Mucosa of rectum (tissue), 2 donors: ENCODE results near the gene HDAC11.
"Not testable (repeated sequence)": the region's sequence is repeated elsewhere in the genome, so short reads cannot be mapped to it uniquely, and the experiment has no call there.

Experiments
- H3K27ac ChIP-seq, 2 donors: one replicate each; pipeline ENCODE4 v1.7.0; 2013; ENCODE audit warnings: inconsistent platforms in 2 of 2, low read depth in 2 of 2, low read length in 2 of 2
- H3K27me3 ChIP-seq, 2 donors: one replicate each; pipeline ENCODE4 v1.7.0; 2013; ENCODE audit warnings: low read length in 2 of 2; ENCODE audit not compliant: control insufficient read depth in 2 of 2, insufficient read depth in 2 of 2
- H3K36me3 ChIP-seq, 2 donors: one replicate each; pipeline ENCODE4 v1.7.0; 2013; ENCODE audit warnings: low read length in 2 of 2; ENCODE audit not compliant: control insufficient read depth in 2 of 2, insufficient read depth in 2 of 2
- H3K4me1 ChIP-seq, 2 donors: one replicate each; pipeline ENCODE4 v1.7.0; 2013; ENCODE audit warnings: low read length in 2 of 2, mild to moderate bottlenecking in 1 of 2; ENCODE audit not compliant: control insufficient read depth in 2 of 2, insufficient read depth in 2 of 2
- H3K4me3 ChIP-seq, 2 donors: one replicate each; pipeline ENCODE4 v1.7.0; 2013; ENCODE audit warnings: low read length in 2 of 2
- H3K9ac ChIP-seq, 2 donors: one replicate each; pipeline ENCODE4 v1.7.0; 2013; ENCODE audit warnings: low read length in 2 of 2, low read depth in 1 of 2, mild to moderate bottlenecking in 1 of 2
- H3K9me3 ChIP-seq, 2 donors: one replicate each; pipeline ENCODE4 v1.7.0; 2013; ENCODE audit warnings: low read length in 2 of 2; ENCODE audit not compliant: control insufficient read depth in 2 of 2
- donor health status: healthy.
- donor health status: Normal muscosa, but diverticular disease.

HDAC11 gene

GRCh38 chr3:13514639-13515435 lies 34.7 kb downstream of the HDAC11 start:
- H3K4me1 ChIP-seq: no peaks in the 10 kb centered on the region
- peaks cover 0 to 4% of the 10 kb centered on the region in 2 donors for H3K27me3 ChIP-seq
- no peak overlapping the region for H3K9ac ChIP-seq
- H3K4me3 ChIP-seq: no peak overlapping the region
- H3K27ac ChIP-seq: no peak overlapping the region
- H3K9me3 ChIP-seq: no peaks in the 10 kb centered on the region
- H3K36me3 ChIP-seq: no peaks in the 10 kb centered on the region

- H3K4me1 ChIP-seq: no peaks in the 10 kb centered on the region
- H3K27ac ChIP-seq: no peak overlapping the region
- H3K36me3 ChIP-seq: no peaks in the 10 kb centered on the region
- H3K9me3 ChIP-seq: no peaks in the 10 kb centered on the region
- no peak overlapping the region for H3K9ac ChIP-seq
- H3K4me3 ChIP-seq: no peak overlapping the region
- peaks cover 0 to 4% of the 10 kb centered on the region in 2 donors for H3K27me3 ChIP-seq
Observed at GRCh38 chr3:13515786-13516759, 36.0 kb downstream of the HDAC11 start.

GRCh38 chr3:13516760-13517135 lies 36.6 kb downstream of the HDAC11 start:
- H3K4me1 ChIP-seq: no peaks in the 10 kb centered on the region

GRCh38 chr3:13517253-13517977 lies 37.3 kb downstream of the HDAC11 start:
- Histone ChIP-seq H3K27me3 (peaks cover 0 to 4% of the 10 kb centered on the region in 2 donors), H3K27ac (no peak overlapping the region), H3K9me3 (no peaks in the 10 kb centered on the region), H3K4me1 (no peaks in the 10 kb centered on the region), H3K36me3 (no peaks in the 10 kb centered on the region), H3K9ac (no peak overlapping the region), H3K4me3 (no peak overlapping the region)

More at GRCh38 chr3:13516760-13517135, 36.6 kb downstream of the HDAC11 start:
- Histone ChIP-seq H3K27ac (no peak overlapping the region), H3K9me3 (no peaks in the 10 kb centered on the region), H3K4me3 (no peak overlapping the region), H3K27me3 (peaks cover 0 to 4% of the 10 kb centered on the region in 2 donors), H3K9ac (no peak overlapping the region), H3K36me3 (no peaks in the 10 kb centered on the region)

GRCh38 chr3:13518516-13518953 lies 38.4 kb downstream of the HDAC11 start:
- Histone ChIP-seq H3K4me1 (no peaks in the 10 kb centered on the region), H3K9me3 (no peaks in the 10 kb centered on the region), H3K9ac (no peak overlapping the region)

GRCh38 chr3:13519006-13519791 lies 39.1 kb downstream of the HDAC11 start:
- Histone ChIP-seq H3K36me3 (no peaks in the 10 kb centered on the region), H3K27me3 (peaks cover 0 to 3% of the 10 kb centered on the region in 2 donors), H3K27ac (no peak overlapping the region), H3K4me1 (no peaks in the 10 kb centered on the region), H3K4me3 (no peak overlapping the region), H3K9me3 (no peaks in the 10 kb centered on the region), H3K9ac (no peak overlapping the region)

More at GRCh38 chr3:13518516-13518953, 38.4 kb downstream of the HDAC11 start:
- Histone ChIP-seq H3K4me3 (no peak overlapping the region), H3K27ac (no peak overlapping the region), H3K27me3 (peaks cover 0 to 4% of the 10 kb centered on the region in 2 donors), H3K36me3 (no peaks in the 10 kb centered on the region)

GRCh38 chr3:13520326-13520880 lies 40.3 kb downstream of the HDAC11 start:
- no peaks in the 10 kb centered on the region for H3K27me3 ChIP-seq
- H3K4me3 ChIP-seq: no peak overlapping the region
- no peaks in the 10 kb centered on the region for H3K4me1 ChIP-seq
- H3K9ac ChIP-seq: no peak overlapping the region
- H3K36me3 ChIP-seq: no peaks in the 10 kb centered on the region
- no peaks in the 10 kb centered on the region for H3K9me3 ChIP-seq
- no peak overlapping the region for H3K27ac ChIP-seq

- no peak overlapping the region for H3K4me3 ChIP-seq
- no peak overlapping the region for H3K9ac ChIP-seq
- H3K27ac ChIP-seq: no peak overlapping the region
- no peaks in the 10 kb centered on the region for H3K4me1 ChIP-seq
- no peaks in the 10 kb centered on the region for H3K9me3 ChIP-seq
- H3K36me3 ChIP-seq: no peaks in the 10 kb centered on the region
- no peaks in the 10 kb centered on the region for H3K27me3 ChIP-seq
Observed at GRCh38 chr3:13521309-13521708, 41.2 kb downstream of the HDAC11 start.

GRCh38 chr3:13521749-13522148 lies 41.6 kb downstream of the HDAC11 start:
- not testable (repeated sequence) for H3K36me3 ChIP-seq, H3K9me3 ChIP-seq, H3K27ac ChIP-seq, H3K4me3 ChIP-seq, H3K9ac ChIP-seq, H3K27me3 ChIP-seq, H3K4me1 ChIP-seq
